Spleen (tissue), 7 donors: ENCODE results near the gene ST8SIA3.
"Not testable (repeated sequence)": the region's sequence is repeated elsewhere in the genome, so short reads cannot be mapped to it uniquely, and the experiment has no call there.

ENCODE experiments used
- CTCF ChIP-seq, 11 experiments: fragments of 200-600 bp in 7 of 11; fragments of 450-650 bp in 4 of 11; sonication (generic) in 4 of 11; IDR thresholded peaks in 8 of 11; conservative IDR thresholded peaks in 3 of 11; 1 replicate in 7 of 11; 2 replicates in 4 of 11; pipeline versions ENCODE4 v1.4.0 to v1.8.0; 2016 to 2021; ENCODE audit warnings: antibody characterized with exemption in 11 of 11, inconsistent platforms in 4 of 11, mild to moderate bottlenecking in 1 of 11
- POLR2A ChIP-seq, 3 donors: fragments of 450-650 bp; IDR thresholded peaks; one replicate each; pipeline ENCODE4 v1.5.1; 2017; ENCODE audit warnings: antibody characterized with exemption in 3 of 3, mild to moderate bottlenecking in 1 of 3
- POLR2AphosphoS5 ChIP-seq, 3 donors: sonication (generic); formaldehyde crosslinking; IDR thresholded peaks; one replicate each; pipeline ENCODE4 v1.5.1; 2017; ENCODE audit warnings: antibody characterized with exemption in 3 of 3
- donor health status: DM: no; HTN: no; CAD: no; lungs with moderate emphysema.
- donor health status: DM: no; HTN: no; CAD: no.
- donor health status: DM: no; HTN: no; CAD: no.

- not testable (repeated sequence) for TF ChIP-seq CTCF (IDR thresholded peaks at IDR 0.05 in 8 of 11, conservative IDR thresholded peaks at IDR 0.05 in 3 of 11); POLR2AphosphoS5 (IDR thresholded peaks at IDR 0.05); POLR2A (IDR thresholded peaks at IDR 0.05)
Measured at GRCh38 chr18:57396831-57397230, 44.5 kb downstream of the ST8SIA3 start.
